GM18526 (cell line): ENCODE measurements around the gene ARID1B.

Experiments
- POLR2A ChIP-seq: IDR thresholded peaks from 3 replicates; pipeline ENCODE4 v1.6.1; 2011; ENCODE audit not compliant: insufficient read length; ENCODE audit errors: extremely low read depth

ARID1B gene

GRCh38 chr6:157181649-157182048, 404.5 kb downstream of the ARID1B start:
- no peak for TF ChIP-seq POLR2A

- TF ChIP-seq POLR2A, result no peak
Observed at GRCh38 chr6:157182503-157183264, 405.5 kb downstream of the ARID1B start.

GRCh38 chr6:157184202-157185015, 407.2 kb downstream of the ARID1B start:
- no peak for TF ChIP-seq POLR2A

GRCh38 chr6:157185171-157185570, 408.0 kb downstream of the ARID1B start:
- TF ChIP-seq POLR2A, result no peak

GRCh38 chr6:157185986-157186385, 408.8 kb downstream of the ARID1B start:
- no peak for TF ChIP-seq POLR2A

- no peak for TF ChIP-seq POLR2A
Observed at GRCh38 chr6:157186785-157187181, 409.6 kb downstream of the ARID1B start.

- no peak for TF ChIP-seq POLR2A
Observed at GRCh38 chr6:157187182-157188083, 410.3 kb downstream of the ARID1B start.

- TF ChIP-seq POLR2A, result no peak
Observed at GRCh38 chr6:157188213-157188612, 411.0 kb downstream of the ARID1B start.

GRCh38 chr6:157193443-157193996, 416.3 kb downstream of the ARID1B start:
- no peak for TF ChIP-seq POLR2A

- TF ChIP-seq POLR2A, result no peak
Observed at GRCh38 chr6:157194110-157194509, 416.9 kb downstream of the ARID1B start.

GRCh38 chr6:157194643-157195042, 417.5 kb downstream of the ARID1B start:
- TF ChIP-seq POLR2A, result no peak

- TF ChIP-seq POLR2A, result no peak
Observed at GRCh38 chr6:157196391-157196790, 419.2 kb downstream of the ARID1B start.

GRCh38 chr6:157198425-157199279, 421.5 kb downstream of the ARID1B start:
- no peak for TF ChIP-seq POLR2A

- no peak for TF ChIP-seq POLR2A
Observed at GRCh38 chr6:157200117-157200516, 422.9 kb downstream of the ARID1B start.
